NCI-H526 (cell line): ENCODE measurements around the gene PSMD13.

Source experiments
- DNase-seq, 2 experiments: peaks; one replicate each; lab custom pipeline; 2025; lab: John Stamatoyannopoulos, UW

The PSMD13 gene

GRCh38 chr11:204587-205109 lies 32.1 kb upstream of the PSMD13 start:
- DNase-seq, result no peak

DNA sequence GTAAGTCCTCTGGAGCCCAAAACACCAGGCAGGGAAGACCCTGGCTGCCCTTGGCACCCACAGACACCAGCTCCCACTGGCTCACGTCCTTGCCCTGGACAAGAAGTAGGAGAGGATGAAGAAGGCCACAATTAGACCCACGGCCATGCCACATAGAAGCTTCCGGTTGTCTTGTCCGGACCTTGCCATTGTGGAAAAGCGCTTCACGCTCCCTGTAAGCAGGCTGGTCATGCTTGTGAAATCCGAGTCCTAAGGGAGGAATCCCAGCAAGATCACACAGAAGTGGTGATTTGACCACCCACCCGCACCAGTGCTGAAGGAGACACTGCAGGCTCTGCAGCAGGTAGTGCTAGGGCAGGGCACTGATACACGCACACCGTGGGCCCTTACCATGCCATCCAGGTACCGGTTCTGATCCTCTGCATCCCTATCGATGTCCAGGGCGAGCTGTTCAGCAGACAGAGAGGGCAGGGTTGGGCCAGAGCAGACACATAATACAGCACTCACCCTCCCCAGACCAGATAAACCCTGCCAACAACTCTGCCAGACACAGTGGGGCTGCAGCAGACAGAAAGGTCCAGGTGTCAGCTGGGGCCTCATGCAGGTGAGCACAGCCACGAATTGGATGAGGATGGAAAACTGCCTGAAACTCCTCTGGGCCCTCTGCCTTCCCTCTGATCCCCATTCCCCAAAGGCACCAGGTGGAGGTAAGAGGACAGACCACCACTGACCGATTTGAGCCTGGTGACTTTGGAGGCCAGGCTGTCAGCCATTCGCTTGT lies 31.4 kb upstream of the PSMD13 start:
- DNase-seq, result no peak

DNA sequence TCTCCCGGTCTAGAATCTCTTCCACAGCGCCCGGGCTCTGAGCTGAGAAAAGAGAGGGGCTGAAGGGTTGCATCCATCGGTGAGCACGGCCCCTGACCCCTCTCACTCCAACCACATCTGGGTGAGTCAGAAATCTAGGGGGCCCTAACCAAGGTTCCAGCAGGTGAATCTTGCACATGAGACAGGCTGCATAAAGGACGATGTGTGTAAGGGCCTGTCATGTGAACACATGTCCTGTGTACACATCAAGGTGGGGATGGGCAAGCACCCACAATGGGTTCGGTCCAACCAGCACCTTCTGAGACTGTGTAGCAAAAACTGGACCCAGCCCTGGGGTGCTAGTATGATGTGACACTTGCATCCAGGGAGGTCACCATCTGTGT lies 30.8 kb upstream of the PSMD13 start:
- DNase-seq, result no peak

- peak in 1 of 2 experiments; percentile 56 for DNase-seq
These were observed 30.1 kb upstream of the PSMD13 start for GRCh38 chr11:206526-207207.

GRCh38 chr11:207208-207862 lies 29.4 kb upstream of the PSMD13 start, which contains the start of the genes BET1L and RIC8A:
Gene BET1L, minus strand, starts transcription at chr11:207399. Its CDS starts 78 bp downstream, at chr11:207321.
Gene RIC8A, plus strand, starts transcription at chr11:207708. Its CDS starts 1,147 bp downstream, at chr11:208855.
- DNase-seq, result peak; percentile 96 to 98

- DNase-seq, result peak in 1 of 2 experiments; percentile 80
These were observed 29.0 kb upstream of the PSMD13 start for GRCh38 chr11:207863-208180.

GRCh38 chr11:208181-208916 lies 28.4 kb upstream of the PSMD13 start:
- peak in 1 of 2 experiments; percentile 89 for DNase-seq

DNA sequence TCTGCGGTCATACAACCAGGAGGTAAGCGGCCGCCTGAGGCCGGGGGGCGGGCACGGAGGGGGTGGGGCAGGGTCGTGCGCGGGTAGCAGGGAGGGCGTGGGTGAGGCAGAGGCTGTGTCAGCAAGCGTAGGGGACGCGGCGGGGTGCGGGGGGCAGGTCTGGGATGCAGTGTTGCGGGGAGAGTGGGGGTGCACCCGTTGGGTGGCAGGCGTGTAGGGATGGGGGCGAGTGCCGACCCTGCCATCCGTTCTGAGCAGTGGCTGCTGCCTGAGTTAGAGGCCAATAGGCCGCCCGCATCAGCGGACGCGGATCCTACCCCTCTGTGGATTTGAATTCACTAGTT lies 27.9 kb upstream of the PSMD13 start:
- peak in 1 of 2 experiments; percentile 25 for DNase-seq

DNA sequence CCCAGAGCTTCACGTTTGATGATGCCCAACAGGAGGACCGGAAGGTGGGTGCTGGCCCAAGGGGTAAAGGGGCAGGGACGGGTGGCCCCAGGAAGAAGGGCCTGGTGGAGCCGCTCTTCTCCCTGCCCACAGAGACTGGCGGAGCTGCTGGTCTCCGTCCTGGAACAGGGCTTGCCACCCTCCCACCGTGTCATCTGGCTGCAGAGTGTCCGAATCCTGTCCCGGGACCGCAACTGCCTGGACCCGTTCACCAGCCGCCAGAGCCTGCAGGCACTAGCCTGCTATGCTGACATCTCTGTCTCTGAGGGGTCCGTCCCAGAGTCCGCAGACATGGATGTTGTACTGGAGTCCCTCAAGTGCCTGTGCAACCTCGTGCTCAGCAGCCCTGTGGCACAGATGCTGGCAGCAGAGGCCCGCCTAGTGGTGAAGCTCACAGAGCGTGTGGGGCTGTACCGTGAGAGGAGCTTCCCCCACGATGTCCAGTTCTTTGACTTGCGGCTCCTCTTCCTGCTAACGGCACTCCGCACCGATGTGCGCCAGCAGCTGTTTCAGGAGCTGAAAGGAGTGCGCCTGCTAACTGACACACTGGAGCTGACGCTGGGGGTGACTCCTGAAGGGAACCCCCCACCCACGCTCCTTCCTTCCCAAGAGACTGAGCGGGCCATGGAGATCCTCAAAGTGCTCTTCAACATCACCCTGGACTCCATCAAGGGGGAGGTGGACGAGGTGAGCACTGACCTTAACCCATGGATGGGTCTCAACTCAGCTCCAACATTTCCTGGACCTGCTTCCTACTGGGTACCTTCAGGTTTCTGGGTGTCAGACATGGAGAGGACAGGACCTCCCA lies 27.3 kb upstream of the PSMD13 start:
- no peak for DNase-seq

GRCh38 chr11:210122-210802 lies 26.5 kb upstream of the PSMD13 start:
- no peak for DNase-seq

DNA sequence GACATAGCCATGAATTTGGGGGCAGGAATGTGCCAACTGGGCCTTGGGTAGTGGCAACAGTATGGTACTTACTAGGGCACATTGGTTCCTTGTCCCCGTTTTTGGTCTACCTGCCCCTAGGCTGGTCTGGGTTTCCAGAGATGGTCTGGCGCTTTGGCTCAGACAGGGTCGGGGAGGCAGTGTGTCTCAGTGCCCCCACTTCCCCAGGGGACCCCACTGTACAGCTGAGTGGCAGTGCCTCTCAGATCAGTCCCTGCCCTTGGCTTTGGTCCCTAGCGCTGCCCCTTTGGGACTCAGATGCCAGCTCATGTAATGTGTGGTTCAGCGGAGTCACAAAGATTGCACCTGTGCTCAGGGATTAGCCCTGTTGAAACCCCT lies 26.0 kb upstream of the PSMD13 start:
- no peak for DNase-seq

GRCh38 chr11:211295-211694 lies 25.5 kb upstream of the PSMD13 start:
- DNase-seq, result no peak

- no peak for DNase-seq
These were observed 25.0 kb upstream of the PSMD13 start for GRCh38 chr11:211741-212140.

DNA sequence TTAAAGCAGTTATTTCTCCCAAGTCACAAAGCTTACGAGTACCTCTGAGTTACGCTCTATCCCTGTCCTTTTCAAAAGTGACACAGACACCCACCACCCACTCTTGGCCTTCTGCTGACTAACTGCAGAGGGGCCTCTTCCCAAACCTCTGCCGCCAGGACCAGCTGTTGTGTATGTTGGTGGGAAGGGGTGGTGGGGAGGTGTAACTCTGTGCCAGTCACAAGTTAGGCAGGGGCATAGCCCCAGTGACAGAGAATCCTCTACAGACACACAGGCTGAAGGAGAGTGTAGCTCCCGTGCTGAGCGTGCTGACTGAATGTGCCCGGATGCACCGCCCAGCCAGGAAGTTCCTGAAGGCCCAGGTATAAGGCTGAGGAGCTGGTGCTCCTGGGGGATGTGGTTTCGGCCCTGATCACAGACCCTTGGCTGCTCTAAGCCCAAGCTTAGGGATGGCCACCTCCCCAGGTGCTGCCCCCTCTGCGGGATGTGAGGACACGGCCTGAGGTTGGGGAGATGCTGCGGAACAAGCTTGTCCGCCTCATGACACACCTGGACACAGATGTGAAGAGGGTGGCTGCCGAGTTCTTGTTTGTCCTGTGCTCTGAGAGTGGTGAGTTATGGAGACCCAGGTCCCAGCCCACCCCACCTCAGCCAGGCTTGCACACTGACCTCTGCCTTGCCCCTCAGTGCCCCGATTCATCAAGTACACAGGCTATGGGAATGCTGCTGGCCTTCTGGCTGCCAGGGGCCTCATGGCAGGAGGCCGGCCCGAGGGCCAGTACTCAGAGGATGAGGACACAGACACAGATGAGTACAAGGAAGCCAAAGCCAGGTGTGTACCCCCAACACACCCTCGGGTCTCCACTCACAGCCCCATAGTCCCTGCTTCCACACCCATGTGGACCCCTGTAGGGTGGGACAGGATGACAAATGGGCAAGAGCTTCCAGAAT lies 24.4 kb upstream of the PSMD13 start:
- DNase-seq, result no peak

DNA sequence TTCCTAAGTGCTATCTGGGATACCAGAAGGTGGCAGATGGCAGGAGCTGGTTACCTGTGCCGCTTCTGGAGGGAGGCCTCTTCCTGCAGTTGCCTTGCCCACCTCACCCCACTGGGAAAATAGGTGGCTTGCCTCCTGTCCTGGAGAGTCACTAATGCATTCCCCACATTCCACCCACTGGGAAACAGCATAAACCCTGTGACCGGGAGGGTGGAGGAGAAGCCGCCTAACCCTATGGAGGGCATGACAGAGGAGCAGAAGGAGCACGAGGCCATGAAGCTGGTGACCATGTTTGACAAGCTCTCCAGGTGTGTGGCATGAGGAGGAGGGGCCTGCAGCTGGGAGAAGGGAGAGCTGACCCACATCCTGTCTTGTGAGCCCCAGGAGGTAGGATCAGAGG lies 23.7 kb upstream of the PSMD13 start:
- no peak for DNase-seq

DNA sequence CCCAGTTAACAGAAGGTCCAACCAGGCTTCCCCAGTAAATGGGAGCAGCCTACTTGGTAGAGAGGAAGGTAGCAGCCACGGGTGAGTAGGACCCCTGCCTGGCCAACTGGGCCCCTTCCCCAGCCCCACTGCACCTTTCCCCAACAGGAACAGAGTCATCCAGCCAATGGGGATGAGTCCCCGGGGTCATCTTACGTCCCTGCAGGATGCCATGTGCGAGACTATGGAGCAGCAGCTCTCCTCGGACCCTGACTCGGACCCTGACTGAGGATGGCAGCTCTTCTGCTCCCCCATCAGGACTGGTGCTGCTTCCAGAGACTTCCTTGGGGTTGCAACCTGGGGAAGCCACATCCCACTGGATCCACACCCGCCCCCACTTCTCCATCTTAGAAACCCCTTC lies 22.7 kb upstream of the PSMD13 start:
- no peak for DNase-seq

DNA sequence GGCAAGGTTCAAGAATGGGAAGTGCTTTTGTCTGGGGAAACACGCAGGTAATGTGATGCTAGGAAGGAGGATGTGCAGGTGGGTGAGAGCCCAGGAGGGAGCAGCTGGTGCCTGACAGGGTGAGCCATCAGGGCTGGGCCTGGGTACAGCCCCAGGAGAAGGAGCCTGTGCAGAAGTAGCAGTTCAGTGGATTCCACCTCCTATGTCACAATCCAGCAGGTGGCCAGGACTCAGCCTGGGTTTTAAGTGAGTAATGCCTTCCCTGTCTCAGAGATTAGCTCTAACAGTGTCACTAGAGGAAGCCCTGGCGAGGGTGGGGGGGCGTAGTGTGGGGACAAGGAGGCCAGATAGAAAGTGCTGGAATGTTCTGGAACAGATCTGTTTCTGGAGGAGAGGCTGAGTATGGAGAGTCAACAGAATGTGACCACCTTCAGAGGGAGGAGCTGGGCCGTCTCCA lies 21.2 kb upstream of the PSMD13 start:
- DNase-seq, result peak in 1 of 2 experiments; percentile 21

DNA sequence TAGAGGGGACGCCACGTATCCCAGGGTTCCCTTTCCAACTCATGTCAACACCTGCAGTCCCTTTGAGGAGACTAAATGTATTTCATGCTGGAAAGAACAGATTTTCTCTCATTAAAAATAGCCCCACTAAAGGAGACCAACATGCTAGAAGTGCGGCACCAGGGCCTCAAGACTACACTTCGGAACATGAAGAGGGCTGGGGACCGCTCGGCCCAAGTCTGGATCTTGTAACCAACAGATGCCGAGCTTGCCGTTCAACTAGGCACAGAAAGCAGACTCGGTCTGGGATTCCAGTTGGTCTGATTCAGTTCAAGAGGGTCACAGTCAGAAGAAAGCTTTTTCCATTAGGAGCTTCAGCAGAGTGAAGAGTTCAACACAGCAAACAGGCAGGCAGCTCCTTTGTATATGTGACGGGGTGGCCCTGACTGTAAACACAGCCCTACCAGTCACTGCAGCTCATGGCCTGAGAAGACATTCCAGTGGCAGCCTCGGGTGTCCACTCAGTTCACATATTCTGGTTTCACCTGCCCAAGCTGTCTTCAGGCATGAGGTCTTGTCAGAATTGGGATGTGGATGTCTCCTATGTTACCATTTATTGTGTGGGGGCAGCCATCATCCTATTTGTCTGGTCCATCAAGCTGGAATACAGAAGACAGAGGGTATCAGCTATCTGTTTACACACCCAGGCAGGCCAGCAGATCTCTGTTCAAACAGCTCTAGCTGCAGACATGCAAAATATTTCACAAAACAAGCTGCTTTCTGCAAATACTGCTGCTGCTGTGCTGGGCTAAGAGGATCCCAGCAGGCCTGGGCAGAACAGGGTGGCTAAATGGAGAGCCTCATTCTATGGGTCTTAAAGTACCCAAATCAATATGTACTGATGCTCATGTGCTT lies 20.4 kb upstream of the PSMD13 start:
- peak; percentile 81 to 87 for DNase-seq
